Left lung (tissue), 10 donors: Measurements from ENCODE around the gene ADGB. TPM values are rescaled to one million over a fixed set of nuclear protein-coding genes. Genes with fewer than 3 reads are reported as not detected.

Experiments used
- ATAC-seq: fragments of 200-7000 bp; cut with Tn5 transposase; one replicate; pipeline ENCODE4 v1.9.1; 2020; ENCODE audit warnings: moderate library complexity
- DNase-seq, 4 donors: peaks; one replicate each; pipeline ENCODE4 v3.0.0-alpha.2; 2013 to 2020
- H3K27ac ChIP-seq, 2 donors: fragments of 200-600 bp; sonication (generic) in 1 of 2; one replicate each; pipeline versions ENCODE4 v1.5.0 to v1.8.0; 2020 to 2021
- H3K27me3 ChIP-seq, 2 donors: fragments of 200-600 bp; sonication (generic) in 1 of 2; one replicate each; pipeline versions ENCODE4 v1.5.0 to v1.8.0; 2020 to 2021
- H3K36me3 ChIP-seq, 2 donors: fragments of 200-600 bp; sonication (generic) in 1 of 2; one replicate each; pipeline versions ENCODE4 v1.5.0 to v1.8.0; 2020 to 2021
- H3K4me1 ChIP-seq, 2 donors: fragments of 200-600 bp; one replicate each; pipeline ENCODE4 v1.8.0; 2021
- H3K4me3 ChIP-seq, 2 donors: fragments of 200-600 bp; sonication (generic) in 1 of 2; one replicate each; pipeline versions ENCODE4 v1.5.0 to v1.8.0; 2020 to 2021; ENCODE audit warnings: mild to moderate bottlenecking in 1 of 2
- H3K9me3 ChIP-seq, 2 donors: fragments of 200-600 bp; sonication (generic) in 1 of 2; one replicate each; pipeline versions ENCODE4 v1.5.0 to v1.8.0; 2020 to 2021
- CTCF ChIP-seq, 2 donors: fragments of 200-600 bp; sonication (generic) in 1 of 2; IDR thresholded peaks; one replicate each; pipeline versions ENCODE4 v1.5.0 to v1.8.0; 2021; ENCODE audit warnings: antibody characterized with exemption in 2 of 2
- intact Hi-C, 2 donors: fragments of 100-400 bp; cut with DNase I; formaldehyde crosslinking; loops; one replicate each; pipeline versions ENCODE4 v1.11.2 to v1.14.2; 2022
- polyA plus RNA-seq, 6 donors: library from polyadenylated mRNA; unstranded; fragments of 120-200 nt; gene quantifications; one replicate each; pipeline ENCODE4 v1.2.1, GENCODE V29; 2013; ENCODE audit not compliant: insufficient read length in 6 of 6
- total RNA-seq, 2 donors: library from RNA; stranded (reverse); fragmentation: NEBNext Ultra II Directional; extraction: Animal tissue kit (Norgen Biotek cat#: 25700); gene quantifications; one replicate each; pipeline ENCODE4 v1.2.1, GENCODE V29; 2021
- donor health status: DM: no; HTN: yes; CAD: no.
- donor health status: DM: no; HTN: no; CAD: no.

ADGB gene
- total and polyA plus RNA-seq, 8 donors = 0.67 to 5.9 (median 2.5) TPM; not detected in 1

- TF ChIP-seq CTCF (IDR thresholded peaks at IDR 0.05) = no peak
- intact Hi-C loops = no loop called here
- H3K27me3 ChIP-seq = no peaks in the 10 kb centered on the region
- peaks cover 0 to 6% of the 10 kb centered on the region in 2 donors for H3K9me3 ChIP-seq
- no peaks in the 10 kb centered on the region for H3K4me1 ChIP-seq
- ATAC-seq (no peak), DNase-seq (no peak)
- no peaks in the 10 kb centered on the region for H3K36me3 ChIP-seq
- no peak overlapping the region for H3K4me3 ChIP-seq
- H3K27ac ChIP-seq = no peak overlapping the region
These were observed 29.6 kb downstream of the ADGB start for GRCh38 chr6:146628350-146628749.

GRCh38 chr6:146634022-146634421 is 35.2 kb downstream of the ADGB start:
- Histone ChIP-seq H3K4me3 (no peak overlapping the region), H3K27me3 (no peaks in the 10 kb centered on the region), H3K27ac (no peak overlapping the region), H3K36me3 (no peaks in the 10 kb centered on the region), H3K4me1 (no peaks in the 10 kb centered on the region), H3K9me3 (no peaks in the 10 kb centered on the region)
- intact Hi-C loops = no loop called here
- ATAC-seq (no peak), DNase-seq (no peak)
- TF ChIP-seq CTCF (IDR thresholded peaks at IDR 0.05) = no peak

GRCh38 chr6:146635165-146635564 is 36.4 kb downstream of the ADGB start:
- ATAC-seq = no peak
- Histone ChIP-seq H3K27me3 (no peaks in the 10 kb centered on the region), H3K4me1 (no peaks in the 10 kb centered on the region), H3K4me3 (no peak overlapping the region), H3K36me3 (no peaks in the 10 kb centered on the region), H3K27ac (no peak overlapping the region), H3K9me3 (no peaks in the 10 kb centered on the region)
- TF ChIP-seq CTCF (IDR thresholded peaks at IDR 0.05) = no peak
- DNase-seq = no peak
- intact Hi-C loops = no loop called here

GRCh38 chr6:146636481-146636880 is 37.7 kb downstream of the ADGB start:
- intact Hi-C loops = no loop called here
- Histone ChIP-seq H3K27ac (no peak overlapping the region), H3K27me3 (no peaks in the 10 kb centered on the region), H3K4me3 (no peak overlapping the region), H3K9me3 (no peaks in the 10 kb centered on the region), H3K4me1 (no peaks in the 10 kb centered on the region), H3K36me3 (no peaks in the 10 kb centered on the region)
- no peak for TF ChIP-seq CTCF (IDR thresholded peaks at IDR 0.05)
- DNase-seq (no peak), ATAC-seq (no peak)

- Histone ChIP-seq H3K4me1 (no peaks in the 10 kb centered on the region), H3K9me3 (peaks cover 0 to under 1% of the 10 kb centered on the region in 2 donors), H3K27ac (no peak overlapping the region), H3K36me3 (no peaks in the 10 kb centered on the region), H3K4me3 (no peak overlapping the region), H3K27me3 (no peaks in the 10 kb centered on the region)
- no peak for TF ChIP-seq CTCF (IDR thresholded peaks at IDR 0.05)
- intact Hi-C loops = no loop called here
- no peak for DNase-seq
- ATAC-seq = no peak
These were observed 44.1 kb downstream of the ADGB start for GRCh38 chr6:146642921-146643320.
